CD14-positive monocyte (primary cell): ENCODE measurements around the gene KIAA1191. TPM values are rescaled to one million over a fixed set of nuclear protein-coding genes. Genes with fewer than 3 reads are reported as not detected.
A peak's percentile ranks its signal among the peaks of the same experiment; 100 is the strongest.

Source experiments
- DNase-seq, 3 donors: peaks; one replicate each; pipeline ENCODE4 v3.0.0-alpha.2; 2011 to 2022
- H2AFZ ChIP-seq: 2 replicates; pipeline ENCODE4 v1.6.0; 2012; ENCODE audit warnings: mild to moderate bottlenecking, low read depth, low read length, inconsistent platforms; ENCODE audit not compliant: insufficient read depth, poor library complexity, severe bottlenecking
- H3K27ac ChIP-seq, 2 donors: 1 replicate in 1 of 2; 2 replicates in 1 of 2; pipeline ENCODE4 v1.5.1; 2012 to 2013; ENCODE audit warnings: low read length in 2 of 2, control low read depth in 1 of 2, inconsistent platforms in 1 of 2, low read depth in 1 of 2, mild to moderate bottlenecking in 1 of 2
- H3K27me3 ChIP-seq, 2 donors: one replicate each; pipeline versions ENCODE4 v1.6.0 to v1.6.1; 2011 to 2013; ENCODE audit warnings: low read length in 2 of 2; ENCODE audit not compliant: control insufficient read depth in 2 of 2, insufficient read depth in 2 of 2
- H3K36me3 ChIP-seq, 2 donors: replicated peaks in 1 of 2; 1 replicate in 1 of 2; 2 replicates in 1 of 2; pipeline versions ENCODE4 v1.5.1 to v1.6.1; 2012 to 2013; ENCODE audit warnings: low read length in 2 of 2, control low read depth in 1 of 2, inconsistent platforms in 1 of 2, mild to moderate bottlenecking in 1 of 2; ENCODE audit not compliant: insufficient read depth in 2 of 2, control insufficient read depth in 1 of 2
- H3K4me1 ChIP-seq, 2 donors: 1 replicate in 1 of 2; 2 replicates in 1 of 2; pipeline versions ENCODE4 v1.5.1 to v1.6.1; 2012 to 2013; ENCODE audit warnings: low read length in 2 of 2, control low read depth in 1 of 2, inconsistent platforms in 1 of 2, mild to moderate bottlenecking in 1 of 2, moderate library complexity in 1 of 2; ENCODE audit not compliant: insufficient read depth in 2 of 2, control insufficient read depth in 1 of 2
- H3K4me2 ChIP-seq: replicated peaks from 2 replicates; pipeline ENCODE3; 2012; ENCODE audit warnings: low read length, moderate library complexity, mild to moderate bottlenecking; ENCODE audit not compliant: poor library complexity, severe bottlenecking; ENCODE audit errors: extremely low read depth
- H3K4me3 ChIP-seq, 3 experiments: fragments of 200-600 bp in 1 of 3; sonication (generic) in 1 of 3; replicated peaks in 1 of 3; 1 replicate in 2 of 3; 2 replicates in 1 of 3; pipeline ENCODE4 v1.5.1; 2011 to 2013; ENCODE audit warnings: low read length in 3 of 3, mild to moderate bottlenecking in 3 of 3, control low read depth in 2 of 3, low read depth in 2 of 3, inconsistent platforms in 1 of 3, moderate library complexity in 1 of 3
- H3K79me2 ChIP-seq: 2 replicates; pipeline ENCODE4 v1.6.0; 2012; ENCODE audit warnings: mild to moderate bottlenecking, control low read depth, inconsistent platforms, low read length, moderate library complexity; ENCODE audit not compliant: insufficient read depth
- H3K9ac ChIP-seq: 2 replicates; pipeline ENCODE4 v1.6.0; 2017; ENCODE audit warnings: low read length, mild to moderate bottlenecking; ENCODE audit not compliant: insufficient read depth, poor library complexity, severe bottlenecking
- H3K9me3 ChIP-seq, 2 donors: replicated peaks in 1 of 2; 1 replicate in 1 of 2; 2 replicates in 1 of 2; pipeline versions ENCODE4 v1.5.1 to v1.6.1; 2012 to 2013; ENCODE audit warnings: low read length in 2 of 2, control low read depth in 1 of 2; ENCODE audit not compliant: control insufficient read depth in 1 of 2, insufficient read depth in 1 of 2
- H4K20me1 ChIP-seq: 2 replicates; pipeline ENCODE4 v1.6.0; 2012; ENCODE audit warnings: mild to moderate bottlenecking, low read length, control low read depth, moderate library complexity; ENCODE audit not compliant: insufficient read depth
- H3K27ac Mint-ChIP-seq, 7 donors: one replicate each; pipeline ENCODE4 v1.8.0; 2020; ENCODE audit warnings: mild to moderate bottlenecking in 7 of 7, mixed read lengths in 7 of 7, moderate library complexity in 6 of 7, inconsistent platforms in 2 of 7
- H3K27me3 Mint-ChIP-seq, 3 donors: one replicate each; pipeline ENCODE4 v1.8.0; 2021 to 2022; ENCODE audit warnings: low read depth in 3 of 3, mild to moderate bottlenecking in 3 of 3, mixed read lengths in 3 of 3, moderate library complexity in 3 of 3, inconsistent platforms in 1 of 3
- H3K36me3 Mint-ChIP-seq, 2 donors: one replicate each; pipeline ENCODE4 v1.8.0; 2020; ENCODE audit warnings: mixed read lengths in 2 of 2, inconsistent platforms in 1 of 2, mild to moderate bottlenecking in 1 of 2
- H3K4me1 Mint-ChIP-seq: one replicate; pipeline ENCODE4 v1.8.0; 2020; ENCODE audit warnings: mild to moderate bottlenecking, mixed read lengths
- H3K4me3 Mint-ChIP-seq, 2 donors: one replicate each; pipeline ENCODE4 v1.8.0; 2020; ENCODE audit warnings: mild to moderate bottlenecking in 2 of 2, mixed read lengths in 2 of 2, moderate library complexity in 1 of 2
- H3K9me3 Mint-ChIP-seq, 7 donors: one replicate each; pipeline ENCODE4 v1.8.0; 2020 to 2022; ENCODE audit warnings: mixed read lengths in 7 of 7, mild to moderate bottlenecking in 6 of 7, moderate library complexity in 6 of 7, inconsistent platforms in 2 of 7
- WGBS: methylation state at CpG from one replicate; pipeline ENCODE4 v1.1.5; 2013; ENCODE audit warnings: missing lambda C conversion rate; ENCODE audit not compliant: insufficient coverage; 5-methylcytosine and 5-hydroxymethylcytosine counted together
- intact Hi-C, 2 donors: fragments of 100-400 bp; cut with micrococcal nuclease; formaldehyde crosslinking; loops; one replicate each; pipeline versions ENCODE4 v1.15.0 to v1.15.1; 2023
- polyA plus RNA-seq, 3 donors: library from polyadenylated mRNA; depleted of rRNA in 1 of 3; unstranded in 2 of 3; stranded (reverse) in 1 of 3; fragments of 300-500 nt in 2 of 3; fragments of >200 nt in 1 of 3; fragmentation: Illumina TruSeq in 2 of 3; gene quantifications; 1 replicate in 2 of 3; 2 replicates in 1 of 3; pipeline ENCODE4 v1.2.3, GENCODE V29; 2012 to 2021
- TF ChIP-seq, protein P1 (sequence below): fragments of 200-600 bp; IDR thresholded peaks from one replicate; pipeline ENCODE4 v1.8.0; 2022; ENCODE audit warnings: antibody characterized with exemption, mild to moderate bottlenecking

The KIAA1191 gene
- polyA plus RNA-seq, 3 donors, result 32.3 to 36.4 (median 32.5) TPM

GRCh38 chr5:176396330-176396729 is 34.8 kb upstream of the KIAA1191 start:
- Histone ChIP-seq H3K9ac (no peak overlapping the region), H3K4me2 (no peak overlapping the region), H3K9me3 (no peaks in the 10 kb centered on the region), H4K20me1 (no peaks in the 10 kb centered on the region), H3K79me2 (no peaks in the 10 kb centered on the region), H3K27me3 (no peaks in the 10 kb centered on the region), H3K4me3 (no peak overlapping the region), H2AFZ (no peak overlapping the region), H3K4me1 (peaks cover 14 to 16% of the 10 kb centered on the region in 2 donors), H3K27ac (no peak overlapping the region), H3K36me3 (peaks cover 21 to 72% of the 10 kb centered on the region in 2 donors)
- H3K9me3 Mint-ChIP-seq, result no peaks in the 10 kb centered on the region
- TF ChIP-seq, protein P1, sequence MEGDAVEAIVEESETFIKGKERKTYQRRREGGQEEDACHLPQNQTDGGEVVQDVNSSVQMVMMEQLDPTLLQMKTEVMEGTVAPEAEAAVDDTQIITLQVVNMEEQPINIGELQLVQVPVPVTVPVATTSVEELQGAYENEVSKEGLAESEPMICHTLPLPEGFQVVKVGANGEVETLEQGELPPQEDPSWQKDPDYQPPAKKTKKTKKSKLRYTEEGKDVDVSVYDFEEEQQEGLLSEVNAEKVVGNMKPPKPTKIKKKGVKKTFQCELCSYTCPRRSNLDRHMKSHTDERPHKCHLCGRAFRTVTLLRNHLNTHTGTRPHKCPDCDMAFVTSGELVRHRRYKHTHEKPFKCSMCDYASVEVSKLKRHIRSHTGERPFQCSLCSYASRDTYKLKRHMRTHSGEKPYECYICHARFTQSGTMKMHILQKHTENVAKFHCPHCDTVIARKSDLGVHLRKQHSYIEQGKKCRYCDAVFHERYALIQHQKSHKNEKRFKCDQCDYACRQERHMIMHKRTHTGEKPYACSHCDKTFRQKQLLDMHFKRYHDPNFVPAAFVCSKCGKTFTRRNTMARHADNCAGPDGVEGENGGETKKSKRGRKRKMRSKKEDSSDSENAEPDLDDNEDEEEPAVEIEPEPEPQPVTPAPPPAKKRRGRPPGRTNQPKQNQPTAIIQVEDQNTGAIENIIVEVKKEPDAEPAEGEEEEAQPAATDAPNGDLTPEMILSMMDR, result no peak
- 80% methylated on average over 2 of the region's 6 CpGs for WGBS
- H3K27ac Mint-ChIP-seq, result peak overlapping the region in 2 of 7 donors; percentile 33 to 37
- no peak overlapping the region for H3K4me3 Mint-ChIP-seq
- H3K36me3 Mint-ChIP-seq, result peaks cover 43 to 78% of the 10 kb centered on the region in 2 donors
- peaks cover 14% of the 10 kb centered on the region for H3K4me1 Mint-ChIP-seq
- peaks cover 0 to 4% (median 1%) of the 10 kb centered on the region in 3 donors for H3K27me3 Mint-ChIP-seq
- no peak for DNase-seq
- intact Hi-C loops, result no loop called here

- Mint-ChIP-seq H3K4me1 (peaks cover 17% of the 10 kb centered on the region), H3K9me3 (no peaks in the 10 kb centered on the region), H3K27me3 (peaks cover 0 to 4% (median 1%) of the 10 kb centered on the region in 3 donors), H3K4me3 (no peak overlapping the region), H3K27ac (peak overlapping the region in 3 of 7 donors; percentile 2 to 44 (median 42)), H3K36me3 (peaks cover 43 to 80% of the 10 kb centered on the region in 2 donors)
- no peaks in the 10 kb centered on the region for H3K9me3 ChIP-seq
- H3K4me1 ChIP-seq, result peaks cover 16 to 17% of the 10 kb centered on the region in 2 donors
- WGBS, result 93% methylated on average over 3 of the region's 11 CpGs
- no peak overlapping the region for H3K4me3 ChIP-seq
- H2AFZ ChIP-seq, result no peak overlapping the region
- H3K79me2 ChIP-seq, result peaks cover 7% of the 10 kb centered on the region
- H3K9ac ChIP-seq, result no peak overlapping the region
- H3K4me2 ChIP-seq, result no peak overlapping the region
- DNase-seq, result no peak
- H3K27me3 ChIP-seq, result no peaks in the 10 kb centered on the region
- no peak overlapping the region for H3K27ac ChIP-seq
- peaks cover 21 to 78% of the 10 kb centered on the region in 2 donors for H3K36me3 ChIP-seq
- intact Hi-C loops, result no loop called here
- TF ChIP-seq, protein P1, result no peak
- no peaks in the 10 kb centered on the region for H4K20me1 ChIP-seq
Observed at GRCh38 chr5:176394881-176395675, 33.5 kb upstream of the KIAA1191 start.
